ENCODE results near the gene KDM6A. TPM values are rescaled to one million over a fixed set of nuclear protein-coding genes. Genes with fewer than 3 reads are reported as not detected.

The KDM6A gene
- total and polyA plus RNA-seq, 9 of the 15 experiments (the other 6 are each of a cell fraction or from before 2014, with no cell fraction given), result 8.4 to 34.3 (median 22.9) TPM

DNA sequence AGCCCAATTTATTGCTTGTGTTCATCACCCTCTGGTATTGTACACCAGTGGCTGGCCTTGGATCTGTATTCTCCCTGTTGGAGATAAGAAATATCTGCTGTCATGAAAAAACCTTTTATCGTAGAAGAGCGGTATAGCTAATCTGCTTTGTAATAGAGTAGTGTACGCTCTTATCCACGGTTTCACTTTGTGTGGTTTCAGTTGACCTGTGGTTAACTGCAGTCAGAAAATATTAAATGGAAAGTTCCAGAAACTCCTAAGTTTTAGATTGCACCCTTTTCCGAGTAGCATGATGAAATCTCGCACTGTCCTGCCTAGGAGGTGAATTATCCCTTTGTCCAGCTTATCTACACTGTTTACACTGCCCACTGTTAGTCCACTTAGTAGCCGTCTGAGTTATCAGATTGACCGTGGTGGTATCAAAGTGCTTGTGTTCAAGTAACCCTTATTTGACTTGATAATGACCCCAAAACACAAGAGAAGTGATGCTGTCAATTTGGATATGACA is 42.4 kb downstream of the KDM6A start (continued):
- TF ChIP-seq ATF7 (IDR thresholded peaks at IDR 0.05), result peak; percentile 80
- TF ChIP-seq FOXK2 (conservative IDR thresholded peaks at IDR 0.05 in 1 of 2, IDR thresholded peaks at IDR 0.05 in 1 of 2; ENCODE audit: low read depth in 2 of 2), result peak; percentile 43 to 50; a peak in 2 of 4 replicates
- TF ChIP-seq, protein P1, sequence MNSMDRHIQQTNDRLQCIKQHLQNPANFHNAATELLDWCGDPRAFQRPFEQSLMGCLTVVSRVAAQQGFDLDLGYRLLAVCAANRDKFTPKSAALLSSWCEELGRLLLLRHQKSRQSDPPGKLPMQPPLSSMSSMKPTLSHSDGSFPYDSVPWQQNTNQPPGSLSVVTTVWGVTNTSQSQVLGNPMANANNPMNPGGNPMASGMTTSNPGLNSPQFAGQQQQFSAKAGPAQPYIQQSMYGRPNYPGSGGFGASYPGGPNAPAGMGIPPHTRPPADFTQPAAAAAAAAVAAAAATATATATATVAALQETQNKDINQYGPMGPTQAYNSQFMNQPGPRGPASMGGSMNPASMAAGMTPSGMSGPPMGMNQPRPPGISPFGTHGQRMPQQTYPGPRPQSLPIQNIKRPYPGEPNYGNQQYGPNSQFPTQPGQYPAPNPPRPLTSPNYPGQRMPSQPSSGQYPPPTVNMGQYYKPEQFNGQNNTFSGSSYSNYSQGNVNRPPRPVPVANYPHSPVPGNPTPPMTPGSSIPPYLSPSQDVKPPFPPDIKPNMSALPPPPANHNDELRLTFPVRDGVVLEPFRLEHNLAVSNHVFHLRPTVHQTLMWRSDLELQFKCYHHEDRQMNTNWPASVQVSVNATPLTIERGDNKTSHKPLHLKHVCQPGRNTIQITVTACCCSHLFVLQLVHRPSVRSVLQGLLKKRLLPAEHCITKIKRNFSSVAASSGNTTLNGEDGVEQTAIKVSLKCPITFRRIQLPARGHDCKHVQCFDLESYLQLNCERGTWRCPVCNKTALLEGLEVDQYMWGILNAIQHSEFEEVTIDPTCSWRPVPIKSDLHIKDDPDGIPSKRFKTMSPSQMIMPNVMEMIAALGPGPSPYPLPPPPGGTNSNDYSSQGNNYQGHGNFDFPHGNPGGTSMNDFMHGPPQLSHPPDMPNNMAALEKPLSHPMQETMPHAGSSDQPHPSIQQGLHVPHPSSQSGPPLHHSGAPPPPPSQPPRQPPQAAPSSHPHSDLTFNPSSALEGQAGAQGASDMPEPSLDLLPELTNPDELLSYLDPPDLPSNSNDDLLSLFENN (IDR thresholded peaks at IDR 0.05; ENCODE audit: low read depth in 2 of 2, low read length in 2 of 2), result peak in 1 of 2 experiments; percentile 53; a peak in 1 of 4 replicates
- TF ChIP-seq, protein P2, sequence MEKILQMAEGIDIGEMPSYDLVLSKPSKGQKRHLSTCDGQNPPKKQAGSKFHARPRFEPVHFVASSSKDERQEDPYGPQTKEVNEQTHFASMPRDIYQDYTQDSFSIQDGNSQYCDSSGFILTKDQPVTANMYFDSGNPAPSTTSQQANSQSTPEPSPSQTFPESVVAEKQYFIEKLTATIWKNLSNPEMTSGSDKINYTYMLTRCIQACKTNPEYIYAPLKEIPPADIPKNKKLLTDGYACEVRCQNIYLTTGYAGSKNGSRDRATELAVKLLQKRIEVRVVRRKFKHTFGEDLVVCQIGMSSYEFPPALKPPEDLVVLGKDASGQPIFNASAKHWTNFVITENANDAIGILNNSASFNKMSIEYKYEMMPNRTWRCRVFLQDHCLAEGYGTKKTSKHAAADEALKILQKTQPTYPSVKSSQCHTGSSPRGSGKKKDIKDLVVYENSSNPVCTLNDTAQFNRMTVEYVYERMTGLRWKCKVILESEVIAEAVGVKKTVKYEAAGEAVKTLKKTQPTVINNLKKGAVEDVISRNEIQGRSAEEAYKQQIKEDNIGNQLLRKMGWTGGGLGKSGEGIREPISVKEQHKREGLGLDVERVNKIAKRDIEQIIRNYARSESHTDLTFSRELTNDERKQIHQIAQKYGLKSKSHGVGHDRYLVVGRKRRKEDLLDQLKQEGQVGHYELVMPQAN (IDR thresholded peaks at IDR 0.05; ENCODE audit: borderline replicate concordance), result no peak
- peak; percentile 96 for TF ChIP-seq HMBOX1 (IDR thresholded peaks at IDR 0.05)
- TF ChIP-seq LEF1 (IDR thresholded peaks at IDR 0.05), result peak; percentile 62; the same call in 1 of the 2 replicates
- TF ChIP-seq GTF2F1 (IDR thresholded peaks at IDR 0.05; ENCODE audit: low read depth, low read length), result no peak
- TF ChIP-seq KDM1A (IDR thresholded peaks at IDR 0.05), result peak; percentile 53 to 68; a peak in 3 of 4 replicates
- TF ChIP-seq, protein P3, sequence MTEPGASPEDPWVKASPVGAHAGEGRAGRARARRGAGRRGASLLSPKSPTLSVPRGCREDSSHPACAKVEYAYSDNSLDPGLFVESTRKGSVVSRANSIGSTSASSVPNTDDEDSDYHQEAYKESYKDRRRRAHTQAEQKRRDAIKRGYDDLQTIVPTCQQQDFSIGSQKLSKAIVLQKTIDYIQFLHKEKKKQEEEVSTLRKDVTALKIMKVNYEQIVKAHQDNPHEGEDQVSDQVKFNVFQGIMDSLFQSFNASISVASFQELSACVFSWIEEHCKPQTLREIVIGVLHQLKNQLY (CRISPR knock-in tag; conservative IDR thresholded peaks at IDR 0.05), result no peak
- TF ChIP-seq NFE2L1 (tag; IDR thresholded peaks at IDR 0.05; ENCODE audit: borderline replicate concordance, low read depth), result no peak
- TF ChIP-seq TAF9B (IDR thresholded peaks at IDR 0.05; ENCODE audit: partially characterized antibody), result no peak
- TF ChIP-seq GABPB2 (CRISPR knock-in tag; conservative IDR thresholded peaks at IDR 0.05), result no peak
- no peak for TF ChIP-seq HLTF (IDR thresholded peaks at IDR 0.05)
- TF ChIP-seq NFXL1 (CRISPR knock-in tag; IDR thresholded peaks at IDR 0.05), result no peak
- no peak for TF ChIP-seq GABPB1 (CRISPR knock-in tag; IDR thresholded peaks at IDR 0.05)
- peak in 1 of 2 experiments; percentile 77; a peak in 2 of 4 replicates for TF ChIP-seq RCOR1 (IDR thresholded peaks at IDR 0.05; ENCODE audit: borderline replicate concordance in 1 of 2, low read depth in 2 of 2, low read length in 2 of 2)
